Lower leg skin (tissue), 3 donors: ENCODE results near the gene TP53RK.

Experiments
- CTCF ChIP-seq, 3 donors: fragments of 450-650 bp; IDR thresholded peaks; one replicate each; pipeline ENCODE4 v1.5.1; 2016; ENCODE audit warnings: antibody characterized with exemption in 3 of 3, mild to moderate bottlenecking in 3 of 3, moderate library complexity in 2 of 3
- POLR2A ChIP-seq, 2 donors: fragments of 450-650 bp; IDR thresholded peaks; one replicate each; pipeline ENCODE4 v1.6.1; 2016 to 2017; ENCODE audit warnings: antibody characterized with exemption in 2 of 2, mild to moderate bottlenecking in 1 of 2, moderate library complexity in 1 of 2

DNA sequence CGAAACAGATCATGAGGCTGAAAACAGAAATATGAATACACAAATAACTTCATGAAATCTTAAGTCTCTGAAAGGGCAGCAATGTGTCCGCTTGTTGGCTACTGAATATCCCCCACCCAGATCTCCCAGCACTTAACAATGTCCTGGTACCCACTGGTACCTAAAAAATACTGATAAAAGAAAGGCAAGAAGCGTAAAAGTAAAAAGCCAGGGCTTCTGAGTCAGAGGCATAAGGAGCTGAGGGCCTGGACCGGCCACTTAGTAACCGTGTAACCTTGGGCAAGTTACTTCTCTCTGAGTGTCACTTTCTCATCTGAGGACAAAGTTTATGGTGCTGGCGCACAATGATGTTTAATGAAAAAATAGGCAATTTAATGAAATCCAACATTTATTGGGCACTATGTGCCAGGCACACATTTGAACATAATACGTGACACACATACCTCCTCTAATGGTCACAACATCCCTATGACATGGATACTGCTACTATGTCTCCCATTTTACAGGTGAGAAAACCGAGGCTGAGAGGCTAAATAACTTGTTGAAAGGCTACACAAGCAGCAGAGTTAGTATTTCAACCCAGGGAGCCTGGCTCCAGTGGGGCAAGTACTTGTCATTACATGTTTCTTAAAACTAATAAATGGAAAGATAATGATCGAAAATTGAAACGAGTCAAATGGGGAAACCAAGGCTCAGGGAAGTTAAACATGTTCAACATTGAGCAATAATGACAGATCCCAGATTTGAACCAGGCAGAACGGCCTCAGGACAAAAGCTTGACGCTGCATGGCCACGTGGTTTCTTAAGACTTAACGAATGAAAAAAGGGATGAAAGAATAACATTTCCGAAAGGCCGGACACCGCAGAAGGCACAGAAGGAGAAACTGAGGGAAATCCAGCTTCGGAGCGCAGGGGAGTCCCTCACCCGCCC is 828 bp downstream of the TP53RK start:
- TF ChIP-seq CTCF (IDR thresholded peaks at IDR 0.05) (no peak), POLR2A (IDR thresholded peaks at IDR 0.05) (no peak)
